Psoas muscle (tissue), 8 donors: Measurements from ENCODE around the gene YWHAH. TPM values are rescaled to one million over a fixed set of nuclear protein-coding genes. Genes with fewer than 3 reads are reported as not detected.

Experiments used
- ATAC-seq, 4 donors: fragments of 200-7000 bp; cut with Tn5 transposase; one replicate each; pipeline ENCODE4 v1.9.1; 2020; ENCODE audit warnings: moderate library complexity in 3 of 4, mild to moderate bottlenecking in 2 of 4
- DNase-seq, 2 donors: peaks; one replicate each; pipeline ENCODE4 v3.0.0-alpha.2; 2020
- H3K27ac ChIP-seq: fragments of 200-600 bp; one replicate; pipeline ENCODE4 v1.8.0; 2022
- H3K27me3 ChIP-seq, 3 donors: fragments of 200-600 bp in 1 of 3; one replicate each; pipeline versions ENCODE4 v1.6.1 to v1.8.0; 2013 to 2022; ENCODE audit warnings: low read length in 2 of 3, mild to moderate bottlenecking in 2 of 3, moderate library complexity in 1 of 3; ENCODE audit not compliant: insufficient read depth in 3 of 3
- H3K36me3 ChIP-seq, 2 donors: fragments of 200-600 bp in 1 of 2; one replicate each; pipeline versions ENCODE4 v1.6.1 to v1.8.0; 2013 to 2022; ENCODE audit warnings: low read depth in 1 of 2, mild to moderate bottlenecking in 1 of 2, moderate library complexity in 1 of 2; ENCODE audit not compliant: insufficient read depth in 1 of 2
- H3K4me1 ChIP-seq: fragments of 200-600 bp; one replicate; pipeline ENCODE4 v1.8.0; 2022
- H3K4me3 ChIP-seq: fragments of 200-600 bp; one replicate; pipeline ENCODE4 v1.8.0; 2022; ENCODE audit warnings: mild to moderate bottlenecking
- H3K9me3 ChIP-seq: fragments of 200-600 bp; one replicate; pipeline ENCODE4 v1.8.0; 2022
- WGBS, 3 donors: extraction: QIAGEN DNeasy Blood & Tissue Kit; methylation state at CpG; one replicate each; pipeline versions ENCODE4 v1.1.6 to v1.1.7; 2013; 5-methylcytosine and 5-hydroxymethylcytosine counted together
- intact Hi-C, 2 donors: fragments of 100-400 bp; cut with DNase I; formaldehyde crosslinking; loops; one replicate each; pipeline versions ENCODE4 v1.11.0 to v1.14.2; 2022
- polyA plus RNA-seq, 3 donors: library from polyadenylated mRNA; stranded (reverse); fragments of 200-250 nt; gene quantifications; one replicate each; pipeline ENCODE4 v1.2.3, GENCODE V29; 2013
- total RNA-seq, 4 donors: library from RNA; stranded (reverse); fragmentation: NEBNext Ultra II Directional in 2 of 4; extraction: Animal tissue kit (Norgen Biotek cat#: 25700) in 2 of 4; gene quantifications; one replicate each; pipeline versions ENCODE4 v1.2.1 to v1.2.4, GENCODE V29; 2021 to 2023
- TF ChIP-seq, protein P1 (sequence below): fragments of 200-600 bp; IDR thresholded peaks from one replicate; pipeline ENCODE4 v1.8.0; 2022; ENCODE audit warnings: antibody characterized with exemption
- donor health status: healthy with polysubstance abuse.
- donor health status: DM: no; HTN: no; CAD: no; lungs with moderate emphysema.
- donor health status: Bipolar disorder and iron deficiency.
- donor health status: healthy.
- donor health status: DM: yes; HTN: yes; CAD: no.
- donor health status: DM: no; HTN: no; CAD: no.
- donor health status: DM: no; HTN: no; CAD: no.
- donor health status: DM: yes; HTN: yes; CAD: no.

YWHAH gene
- total and polyA plus RNA-seq, 7 donors = 47.8 to 133 (median 53.4) TPM

DNA sequence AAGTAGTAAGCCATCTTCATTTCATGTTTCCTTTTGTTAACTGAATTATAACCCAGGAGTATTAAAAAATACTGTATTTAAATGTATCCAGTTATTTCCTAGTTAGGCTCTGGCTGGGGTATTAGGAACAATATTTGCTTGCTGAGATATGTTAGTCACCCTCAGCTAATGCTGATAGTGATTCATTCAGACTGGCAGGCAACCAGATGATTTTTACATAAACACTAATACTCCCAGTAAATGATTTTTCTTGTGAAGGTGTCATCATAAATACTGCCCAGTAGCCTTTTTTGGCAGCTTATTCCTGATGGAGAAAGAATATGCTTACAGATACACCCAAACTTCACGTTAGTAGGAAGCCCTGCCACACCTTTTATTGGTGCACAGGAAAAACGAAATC, 8.1 kb downstream of the YWHAH start:
- intact Hi-C loops = no loop called here
- peaks cover 12 to 46% of the 10 kb centered on the region in 2 donors for H3K36me3 ChIP-seq
- ATAC-seq (peak; percentile 30 to 66 (median 42)), DNase-seq (no peak)
- TF ChIP-seq, protein P1, sequence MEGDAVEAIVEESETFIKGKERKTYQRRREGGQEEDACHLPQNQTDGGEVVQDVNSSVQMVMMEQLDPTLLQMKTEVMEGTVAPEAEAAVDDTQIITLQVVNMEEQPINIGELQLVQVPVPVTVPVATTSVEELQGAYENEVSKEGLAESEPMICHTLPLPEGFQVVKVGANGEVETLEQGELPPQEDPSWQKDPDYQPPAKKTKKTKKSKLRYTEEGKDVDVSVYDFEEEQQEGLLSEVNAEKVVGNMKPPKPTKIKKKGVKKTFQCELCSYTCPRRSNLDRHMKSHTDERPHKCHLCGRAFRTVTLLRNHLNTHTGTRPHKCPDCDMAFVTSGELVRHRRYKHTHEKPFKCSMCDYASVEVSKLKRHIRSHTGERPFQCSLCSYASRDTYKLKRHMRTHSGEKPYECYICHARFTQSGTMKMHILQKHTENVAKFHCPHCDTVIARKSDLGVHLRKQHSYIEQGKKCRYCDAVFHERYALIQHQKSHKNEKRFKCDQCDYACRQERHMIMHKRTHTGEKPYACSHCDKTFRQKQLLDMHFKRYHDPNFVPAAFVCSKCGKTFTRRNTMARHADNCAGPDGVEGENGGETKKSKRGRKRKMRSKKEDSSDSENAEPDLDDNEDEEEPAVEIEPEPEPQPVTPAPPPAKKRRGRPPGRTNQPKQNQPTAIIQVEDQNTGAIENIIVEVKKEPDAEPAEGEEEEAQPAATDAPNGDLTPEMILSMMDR = no peak
- peaks cover 49% of the 10 kb centered on the region for H3K4me1 ChIP-seq
- H3K27me3 ChIP-seq = no peaks in the 10 kb centered on the region
- H3K9me3 ChIP-seq = no peaks in the 10 kb centered on the region
- no peak overlapping the region for H3K4me3 ChIP-seq
- WGBS, 3 donors = 59 to 70% (median 60%) methylated on average over 2 of the region's 2 CpGs
- H3K27ac ChIP-seq = peak overlapping the region; percentile 75

DNA sequence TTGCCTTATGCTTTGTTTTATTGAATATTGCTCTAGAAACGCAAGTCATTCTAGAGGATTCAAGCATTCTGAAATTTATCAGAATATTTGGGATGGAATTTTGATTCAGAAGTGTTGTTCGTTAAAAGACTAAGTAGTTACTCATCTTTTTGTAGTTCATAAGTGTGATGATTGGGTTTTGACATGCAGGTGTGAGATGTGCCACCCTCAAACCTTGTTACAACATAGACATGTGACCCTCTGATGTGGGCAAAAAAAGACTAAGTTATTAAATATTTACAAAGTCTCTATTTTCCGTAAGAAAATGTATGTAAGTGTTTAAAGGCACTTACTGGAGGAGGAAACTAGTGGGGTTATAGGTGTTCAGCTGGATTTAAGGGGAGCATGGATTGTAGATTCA, 8.9 kb downstream of the YWHAH start:
- DNase-seq (no peak), ATAC-seq (no peak)
- Histone ChIP-seq H3K36me3 (peaks cover 12 to 46% of the 10 kb centered on the region in 2 donors), H3K4me1 (peaks cover 43% of the 10 kb centered on the region), H3K27ac (peak overlapping the region; percentile 75), H3K27me3 (no peaks in the 10 kb centered on the region), H3K9me3 (no peaks in the 10 kb centered on the region), H3K4me3 (no peak overlapping the region)
- TF ChIP-seq, protein P1 = no peak
- intact Hi-C loops = no loop called here
- 76 to 95% (median 93%) methylated on average over 3 of the region's 3 CpGs for WGBS, 3 donors

DNA sequence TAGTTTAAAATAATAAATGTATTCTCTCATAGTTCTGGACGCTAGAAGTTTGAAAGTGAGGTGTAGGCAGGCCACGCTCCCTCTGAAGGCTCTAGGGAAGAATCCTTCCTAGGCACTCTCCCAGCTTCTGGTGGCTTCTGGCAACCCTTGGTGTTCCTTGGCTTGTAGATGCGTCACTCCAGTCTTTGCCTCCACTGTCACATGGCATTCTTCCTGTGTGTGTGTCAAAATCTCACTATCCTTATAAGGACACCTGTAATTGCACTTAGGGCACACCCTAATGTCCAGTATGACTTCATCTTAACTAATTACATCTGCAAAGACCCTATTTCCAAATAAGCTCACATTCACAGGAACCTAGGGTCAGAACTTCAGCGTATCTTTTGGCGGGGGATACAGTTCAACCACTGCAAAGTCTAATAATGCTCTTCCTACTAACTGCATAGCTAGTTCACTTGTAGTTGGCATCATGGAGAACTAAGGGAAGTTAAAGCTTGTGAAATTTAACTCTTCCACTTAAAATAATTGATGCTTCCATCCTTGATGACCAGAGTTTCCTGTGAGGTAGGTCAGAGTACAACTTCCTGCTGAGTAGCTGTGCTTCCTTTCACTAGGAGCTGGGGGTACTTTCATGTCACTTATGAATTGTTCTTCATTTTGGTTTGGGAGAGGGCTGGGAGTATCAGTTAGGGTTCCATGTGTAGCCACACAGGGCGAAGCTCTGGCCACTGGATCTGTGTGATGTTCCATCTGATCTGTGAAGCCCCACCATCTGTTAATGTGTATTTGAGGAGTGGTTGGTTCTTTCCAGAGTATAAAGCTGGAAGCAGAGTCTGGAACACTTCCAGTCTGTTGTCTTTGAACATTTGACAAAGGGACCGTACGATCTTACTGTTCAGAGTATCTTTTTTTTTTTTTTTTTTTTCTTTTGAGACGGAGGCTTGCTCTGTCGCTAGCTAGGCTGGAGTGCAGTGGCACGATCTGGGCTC, 10.5 kb downstream of the YWHAH start:
- H3K9me3 ChIP-seq = no peaks in the 10 kb centered on the region
- no peak overlapping the region for H3K4me3 ChIP-seq
- peak overlapping the region; percentile 75 for H3K27ac ChIP-seq
- 66 to 73% (median 68%) methylated on average over 11 of the region's 11 CpGs for WGBS, 3 donors
- ATAC-seq = peak; percentile 77 to 93 (median 88)
- TF ChIP-seq, protein P1 = no peak
- intact Hi-C loops = no loop called here
- DNase-seq = peak; percentile 51 to 61
- no peaks in the 10 kb centered on the region for H3K27me3 ChIP-seq
- H3K4me1 ChIP-seq = peaks cover 43% of the 10 kb centered on the region
- peaks cover 12 to 36% of the 10 kb centered on the region in 2 donors for H3K36me3 ChIP-seq

DNA sequence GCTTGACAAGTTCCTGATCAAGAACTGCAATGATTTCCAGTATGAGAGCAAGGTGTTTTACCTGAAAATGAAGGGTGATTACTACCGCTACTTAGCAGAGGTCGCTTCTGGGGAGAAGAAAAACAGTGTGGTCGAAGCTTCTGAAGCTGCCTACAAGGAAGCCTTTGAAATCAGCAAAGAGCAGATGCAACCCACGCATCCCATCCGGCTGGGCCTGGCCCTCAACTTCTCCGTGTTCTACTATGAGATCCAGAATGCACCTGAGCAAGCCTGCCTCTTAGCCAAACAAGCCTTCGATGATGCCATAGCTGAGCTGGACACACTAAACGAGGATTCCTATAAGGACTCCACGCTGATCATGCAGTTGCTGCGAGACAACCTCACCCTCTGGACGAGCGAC, 12.0 kb downstream of the YWHAH start:
- Histone ChIP-seq H3K4me3 (no peak overlapping the region), H3K4me1 (peaks cover 33% of the 10 kb centered on the region), H3K27ac (no peak overlapping the region), H3K27me3 (no peaks in the 10 kb centered on the region), H3K9me3 (no peaks in the 10 kb centered on the region), H3K36me3 (peaks cover 12 to 30% of the 10 kb centered on the region in 2 donors)
- TF ChIP-seq, protein P1 = no peak
- intact Hi-C loops = no loop called here
- no peak for ATAC-seq
- WGBS, 3 donors = 95 to 97% (median 96%) methylated on average over 12 of the region's 12 CpGs
- no peak for DNase-seq
